HG02763 (cell line): Measurements from ENCODE around the gene MAGI1.

Experiments
- ATAC-seq: cut with Tn5 transposase; IDR thresholded peaks from one replicate; pipeline ENCODE4 v1.9.1; 2021; ENCODE audit warnings: mild to moderate bottlenecking, moderate library complexity; ENCODE audit not compliant: unreplicated experiment

MAGI1 gene

DNA sequence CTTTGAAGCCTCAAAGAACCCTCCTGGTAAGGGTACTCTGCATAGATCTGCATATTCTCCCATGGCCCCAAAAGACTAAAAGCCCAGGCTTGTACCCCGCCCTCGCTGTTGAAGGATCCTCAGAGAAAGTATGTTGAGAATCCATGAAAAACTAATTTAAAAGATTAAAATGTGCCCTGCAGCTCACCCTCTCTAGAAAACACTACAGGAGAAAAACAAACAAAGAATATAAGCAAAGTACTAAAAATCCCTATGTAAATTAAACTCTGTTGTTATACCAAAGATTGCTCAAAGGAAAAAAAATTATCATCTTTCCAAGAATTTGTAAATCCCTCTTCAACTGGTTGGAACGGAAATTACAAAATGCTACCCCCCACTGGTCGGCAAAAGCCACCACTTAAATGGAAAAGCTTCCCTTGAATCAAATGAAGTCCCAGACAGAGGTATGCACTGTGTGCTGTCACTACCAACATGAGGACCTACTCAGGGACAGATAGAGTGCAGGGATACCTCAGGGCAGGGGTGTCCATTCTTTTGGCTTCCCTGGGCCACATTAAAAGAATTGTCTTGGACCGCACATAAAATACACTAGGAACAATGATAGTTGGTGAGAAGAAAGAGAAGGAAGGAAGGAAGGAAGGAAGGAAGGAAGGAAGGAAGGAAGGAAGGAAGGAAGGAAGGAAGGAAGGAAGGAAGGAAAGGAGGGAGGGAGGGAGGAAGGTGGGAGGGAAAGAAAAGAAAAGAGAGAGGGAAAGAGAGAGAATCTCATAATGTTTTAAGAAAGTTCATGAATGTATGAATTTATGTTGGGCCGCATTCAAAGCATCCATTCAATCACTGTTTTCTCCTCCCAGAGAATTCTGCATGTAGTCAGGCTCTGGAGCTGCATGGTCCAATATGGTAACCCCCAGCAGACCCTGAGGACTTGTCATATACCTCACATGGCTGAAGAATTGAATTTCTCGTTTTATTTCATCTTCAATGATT lies 88.1 kb downstream of the MAGI1 start:
- ATAC-seq: no peak

DNA sequence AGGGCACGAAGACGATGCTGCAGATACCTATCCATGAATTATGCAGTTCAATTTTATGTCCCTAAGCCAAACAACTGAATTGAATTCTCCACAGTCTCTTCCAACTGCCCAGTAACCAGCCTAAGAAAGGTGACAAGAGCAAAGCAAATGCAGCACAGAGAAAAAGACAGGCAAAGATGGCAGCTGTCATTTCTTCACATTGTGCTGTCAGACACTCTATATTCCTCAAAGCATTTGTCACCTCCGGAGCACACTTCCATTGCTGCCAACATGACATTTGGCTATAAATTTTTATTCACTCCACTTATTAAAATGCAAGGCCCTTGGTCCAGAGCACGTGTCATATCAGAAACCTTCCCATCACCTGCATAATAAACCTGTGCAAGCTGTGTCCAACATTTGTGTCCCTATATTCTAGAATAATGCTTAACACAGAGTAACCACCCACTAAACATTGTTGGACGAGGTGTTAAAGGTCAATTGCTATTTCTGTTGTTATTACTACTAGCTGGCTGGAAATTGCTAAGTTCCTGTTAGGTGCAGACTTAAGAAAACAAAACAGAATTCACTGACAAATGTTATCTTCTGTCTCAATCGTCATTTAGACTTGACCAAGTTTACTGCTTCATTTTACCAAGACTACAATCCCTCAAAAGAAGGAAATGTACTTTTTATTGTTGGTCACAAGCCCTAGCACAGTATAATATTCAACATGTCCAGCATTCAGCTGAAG lies 89.7 kb downstream of the MAGI1 start:
- no peak for ATAC-seq

GRCh38 chr3:65946438-65946837 lies 92.3 kb downstream of the MAGI1 start:
- ATAC-seq: no peak

GRCh38 chr3:65945953-65946352 lies 92.8 kb downstream of the MAGI1 start:
- no peak for ATAC-seq

DNA sequence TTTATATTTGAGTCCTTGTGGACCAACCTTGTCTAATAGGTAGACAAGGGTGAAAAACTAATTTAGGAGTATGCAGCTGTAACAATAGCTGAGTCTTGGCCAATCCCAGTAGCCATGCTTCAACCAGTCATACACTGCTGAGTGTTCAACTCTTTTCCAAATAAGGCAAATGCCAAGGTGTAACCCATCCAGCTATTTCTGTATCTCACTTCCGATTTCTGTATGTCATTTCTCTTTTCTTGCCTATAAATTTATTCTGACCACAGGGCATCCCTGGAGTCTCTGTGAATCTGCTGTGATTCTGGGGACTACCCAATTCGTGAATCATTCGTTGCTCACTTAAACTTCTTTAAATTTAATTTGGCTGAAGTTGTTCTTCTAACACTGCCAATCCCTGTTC lies 93.2 kb downstream of the MAGI1 start:
- ATAC-seq: no peak

DNA sequence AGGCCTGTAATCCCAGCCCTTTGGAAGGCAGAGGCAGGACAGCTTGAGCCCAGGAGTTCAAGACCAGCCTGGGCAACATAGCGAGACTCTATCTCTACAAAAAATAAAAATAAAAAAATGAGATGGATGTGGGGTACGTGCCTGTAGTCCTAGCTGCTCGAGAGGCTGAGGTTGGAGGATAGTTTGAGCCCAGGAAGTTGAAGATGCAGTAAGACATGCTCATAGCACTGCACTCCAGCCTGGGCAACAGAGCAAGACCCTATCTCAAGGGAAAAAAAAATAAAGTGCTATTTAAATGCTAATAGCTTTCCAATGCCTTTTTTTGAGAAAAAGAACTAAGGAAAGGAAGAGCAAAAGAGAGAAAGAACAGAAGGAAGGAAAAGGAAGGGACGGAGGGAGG lies 94.5 kb downstream of the MAGI1 start:
- ATAC-seq: no peak

- ATAC-seq: no peak
Observed at GRCh38 chr3:65939801-65940246, 98.9 kb downstream of the MAGI1 start.

DNA sequence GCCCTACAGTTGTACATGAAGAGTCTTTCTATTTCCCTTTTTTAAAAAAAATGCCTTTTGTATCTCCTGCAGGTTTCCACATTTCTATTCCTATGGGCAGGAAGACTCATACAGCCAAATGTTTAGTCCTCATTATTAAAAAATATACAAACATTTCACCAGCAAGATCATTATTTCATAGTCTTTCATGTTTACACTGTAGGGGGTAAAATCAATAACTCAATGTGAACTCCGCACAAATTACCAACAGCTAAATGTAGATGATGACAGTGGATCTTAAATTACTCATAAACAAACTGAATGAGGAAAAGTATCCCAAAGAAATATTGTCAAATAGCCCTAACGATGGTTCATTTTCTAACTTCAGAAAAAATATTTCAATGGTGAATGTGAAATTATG lies 99.5 kb downstream of the MAGI1 start:
- no peak for ATAC-seq

GRCh38 chr3:65938676-65939075 lies 100.0 kb downstream of the MAGI1 start:
- ATAC-seq: no peak

- ATAC-seq: no peak
Observed at GRCh38 chr3:65938147-65938546, 100.6 kb downstream of the MAGI1 start.

DNA sequence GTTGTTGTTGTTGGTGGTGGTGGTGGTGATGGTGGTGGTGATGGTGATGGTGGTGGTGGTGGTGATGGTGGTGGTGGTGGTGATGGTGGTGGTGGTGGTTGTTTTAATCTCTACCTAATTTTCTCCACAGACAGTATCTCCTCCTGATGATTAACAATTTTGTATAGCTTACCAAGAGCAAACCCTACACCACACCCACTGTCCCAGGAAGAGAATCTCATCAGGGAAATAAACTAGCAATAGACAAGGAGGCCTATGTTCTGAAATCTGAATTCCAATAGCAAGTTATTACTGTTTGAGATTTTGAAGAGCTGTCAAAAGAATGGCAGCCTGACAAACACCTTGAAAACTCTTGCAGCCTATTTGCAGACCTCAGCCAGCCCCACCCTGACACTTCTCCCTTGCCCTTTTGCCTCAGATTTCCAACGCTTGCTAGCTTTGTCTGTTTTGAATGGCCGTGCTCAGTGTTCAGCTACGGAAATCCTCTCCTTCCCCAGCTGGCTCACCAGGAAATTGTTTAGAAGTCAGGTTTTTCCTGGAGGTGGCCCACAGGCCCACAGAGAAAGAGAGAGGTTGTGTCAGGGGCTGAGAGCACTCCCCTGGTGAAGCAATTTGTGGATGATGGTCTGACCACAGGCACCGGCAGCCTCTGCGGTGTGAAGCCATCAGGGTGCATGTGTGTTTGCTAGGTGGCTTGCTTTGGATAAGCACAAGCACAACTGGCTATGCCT lies 101.6 kb downstream of the MAGI1 start:
- no peak for ATAC-seq

DNA sequence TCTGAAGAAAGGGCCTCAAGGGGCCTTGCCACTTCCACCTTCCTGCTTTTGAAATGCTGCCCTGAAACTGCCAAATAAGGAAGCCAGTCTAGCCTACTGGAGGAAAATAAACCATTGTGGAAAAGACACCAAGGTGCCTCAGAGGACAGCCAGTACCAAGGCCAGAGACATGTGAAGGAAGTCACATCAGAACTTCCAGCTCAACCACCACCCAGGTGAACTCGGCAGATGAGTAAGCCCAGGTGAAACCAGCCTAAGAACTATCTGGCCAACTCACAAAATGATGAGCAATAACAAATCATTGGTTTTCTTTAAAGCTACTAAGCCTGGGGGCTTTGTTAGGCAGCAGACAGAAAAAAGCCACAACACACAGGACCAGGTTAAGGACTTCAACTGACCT lies 103.0 kb downstream of the MAGI1 start:
- ATAC-seq: no peak

DNA sequence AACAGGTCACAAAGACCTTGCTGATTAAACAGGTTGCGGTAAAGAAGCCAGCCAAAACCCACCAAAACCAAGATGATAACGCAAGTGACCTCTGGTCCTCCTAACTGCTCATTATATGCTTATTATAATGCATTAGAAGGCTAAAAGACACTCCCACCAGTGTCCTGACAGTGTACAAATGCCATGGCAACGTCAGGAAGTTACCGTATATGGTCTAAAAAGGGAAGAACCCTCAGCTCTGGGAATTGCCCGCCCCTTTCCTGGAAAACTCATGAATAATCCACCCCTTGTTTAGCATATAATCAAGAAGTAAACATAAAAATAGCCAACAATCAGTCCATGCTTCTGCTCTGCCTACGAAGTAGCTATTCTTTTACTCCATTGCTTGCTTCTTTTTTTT lies 108.1 kb downstream of the MAGI1 start:
- no peak for ATAC-seq

- ATAC-seq: no peak
Observed at GRCh38 chr3:65928110-65928509, 110.6 kb downstream of the MAGI1 start.

GRCh38 chr3:65927576-65927975 lies 111.1 kb downstream of the MAGI1 start:
- ATAC-seq: no peak

- ATAC-seq: no peak
Observed at GRCh38 chr3:65925254-65925954, 113.3 kb downstream of the MAGI1 start.

DNA sequence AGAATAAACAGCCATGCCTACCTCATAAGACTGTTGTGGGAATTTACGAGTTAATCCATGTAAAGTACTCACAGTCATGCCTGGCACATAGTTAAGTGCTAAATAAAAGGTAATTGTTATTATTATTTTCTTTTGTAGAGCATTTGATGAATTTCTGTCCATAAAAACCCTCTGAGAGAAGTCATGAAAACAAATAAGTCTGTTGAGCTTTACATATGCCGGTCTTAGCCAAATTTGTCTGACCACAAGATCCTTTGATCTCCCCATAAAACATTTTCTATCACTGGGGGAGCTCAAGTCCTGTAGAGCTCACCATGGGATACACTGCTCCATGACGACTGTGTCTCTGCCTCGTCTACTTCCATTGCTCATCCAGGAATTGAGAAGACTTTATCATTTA lies 114.0 kb downstream of the MAGI1 start:
- no peak for ATAC-seq

DNA sequence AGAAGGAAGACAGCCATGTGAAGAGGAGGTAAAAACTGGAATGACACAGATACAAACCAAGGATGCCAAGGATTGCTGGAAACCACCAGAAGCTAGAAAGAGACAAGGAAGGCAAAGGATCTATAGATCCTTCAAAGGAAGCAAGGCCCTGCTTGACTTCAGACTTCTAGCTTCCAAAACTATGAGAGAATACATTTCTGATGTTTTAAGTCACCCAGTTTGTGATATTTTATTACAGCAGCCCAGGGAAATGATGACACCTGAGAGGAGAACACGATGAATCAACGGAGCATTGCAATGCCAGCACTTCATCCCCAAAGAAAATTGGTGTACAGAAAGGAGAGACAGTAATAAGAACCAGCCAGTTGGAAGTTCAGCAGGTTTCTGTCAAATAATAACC lies 116.3 kb downstream of the MAGI1 start:
- ATAC-seq: no peak

DNA sequence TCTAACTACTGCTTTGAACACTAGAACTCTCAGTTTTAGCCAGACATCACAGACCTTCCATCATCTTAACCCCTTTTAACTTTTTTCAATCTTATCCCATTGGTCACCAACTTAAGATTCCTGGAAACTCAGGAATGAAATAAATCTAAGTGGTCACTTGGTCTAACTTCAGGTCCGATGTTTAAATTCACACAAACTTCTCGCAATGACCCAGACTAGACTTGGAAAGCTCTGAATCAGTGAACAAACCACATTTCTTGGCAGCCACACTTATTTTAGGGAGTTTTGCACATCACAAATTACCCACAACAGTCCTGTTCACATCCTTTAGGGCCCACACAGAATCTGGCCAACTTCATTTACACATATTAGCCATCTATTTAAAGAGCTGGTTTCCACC lies 118.9 kb downstream of the MAGI1 start:
- ATAC-seq: no peak

GRCh38 chr3:65915477-65915876 lies 123.2 kb downstream of the MAGI1 start:
- no peak for ATAC-seq
